HCT116 (cell line): ENCODE results near the gene ZSCAN2. TPM values are rescaled to one million over a fixed set of nuclear protein-coding genes. Genes with fewer than 3 reads are reported as not detected.

Source experiments
- ATAC-seq: fragments of 200-7000 bp; cut with Tn5 transposase; 2 replicates; pipeline ENCODE4 v1.9.1; 2020; ENCODE audit warnings: mild to moderate bottlenecking, moderate library complexity
- BruUV-seq: library from RNA; stranded (reverse); fragments of 400-500 nt; replicated peaks from 2 replicates; lab custom pipeline; 2021; lab: Mats Ljungman, UMichigan
- CTCF ChIA-PET: fragments of 300-600 bp; sonication (Branson Sonifier 250); formaldehyde crosslinking; loops from one replicate; lab custom pipeline; 2021; ENCODE audit warnings: antibody characterized with exemption; lab: Charles Lee
- POLR2A ChIA-PET: fragments of 300-600, 350-600 bp; sonication (Branson Sonifier 250); formaldehyde crosslinking; loops from one replicate; lab custom pipeline; 2021; ENCODE audit warnings: antibody characterized with exemption; lab: Charles Lee
- RAD21 ChIA-PET, 2 experiments: fragments of 300-600 bp; sonication (Branson Sonifier 250); formaldehyde crosslinking; loops; one replicate each; lab custom pipeline; 2023; ENCODE audit warnings: low total read pairs in 2 of 2; ENCODE audit not compliant: uncharacterized antibody in 2 of 2, unreplicated experiment in 2 of 2, low non-redundant PET in 1 of 2; lab: Charles Lee
- DNase-seq: peaks from one replicate; pipeline ENCODE4 v3.0.0-alpha.2; 2010; ENCODE audit warnings: low read depth, low spot score
- H2AFZ ChIP-seq: fragments of 200-600 bp; shearing (Covaris generic), sonication (generic); 2 replicates; pipeline ENCODE4 v1.6.1; 2017; ENCODE audit warnings: low read depth, mixed run types, mixed read lengths, antibody characterized with exemption, low read length; ENCODE audit not compliant: poor library complexity, severe bottlenecking
- H3K27ac ChIP-seq: 2 replicates; pipeline ENCODE4 v1.5.1; 2012; ENCODE audit warnings: low read depth, low read length
- H3K27me3 ChIP-seq: fragments of 200-600 bp; sonication (generic); 2 replicates; pipeline ENCODE4 v1.6.1; 2016; ENCODE audit warnings: mixed run types, low read length, mixed read lengths; ENCODE audit not compliant: insufficient read depth
- H3K36me3 ChIP-seq, 2 experiments: fragments of 200-500 bp in 1 of 2; fragments of 200-600 bp in 1 of 2; sonication (Bioruptor generic) in 1 of 2; sonication (generic) in 1 of 2; 2 replicates each; pipeline versions ENCODE4 v1.5.1 to v1.6.1; 2014 to 2016; ENCODE audit warnings: low read length in 2 of 2, inconsistent platforms in 1 of 2, mixed read lengths in 1 of 2, mixed run types in 1 of 2; ENCODE audit not compliant: insufficient read depth in 2 of 2, control insufficient read depth in 1 of 2
- H3K4me1 ChIP-seq, 2 experiments: fragments of 200-600 bp in 1 of 2; sonication (generic) in 1 of 2; 2 replicates each; pipeline versions ENCODE4 v1.5.1 to v1.6.1; 2012 to 2017; ENCODE audit warnings: low read length in 2 of 2, inconsistent platforms in 1 of 2, mild to moderate bottlenecking in 1 of 2, mixed read lengths in 1 of 2, mixed run types in 1 of 2, moderate library complexity in 1 of 2; ENCODE audit not compliant: insufficient read depth in 2 of 2, control insufficient read depth in 1 of 2
- H3K4me2 ChIP-seq: fragments of 200-600 bp; sonication (generic); 2 replicates; pipeline ENCODE4 v1.6.1; 2017; ENCODE audit warnings: mixed run types, low read length, mixed read lengths
- H3K4me3 ChIP-seq, 2 experiments: fragments of 200-600 bp in 1 of 2; sonication (generic) in 1 of 2; replicated peaks in 1 of 2; 2 replicates each; pipeline ENCODE4 v1.5.1; 2011 to 2016; ENCODE audit warnings: low read length in 2 of 2, control low read depth in 1 of 2, low read depth in 1 of 2, mild to moderate bottlenecking in 1 of 2, mixed read lengths in 1 of 2, mixed run types in 1 of 2
- H3K79me2 ChIP-seq: fragments of 200-600 bp; sonication (generic); 2 replicates; pipeline ENCODE4 v1.6.1; 2017; ENCODE audit warnings: mild to moderate bottlenecking, mixed run types, low read length, moderate library complexity, mixed read lengths; ENCODE audit not compliant: insufficient read depth
- H3K9ac ChIP-seq: fragments of 200-600 bp; sonication (generic); 2 replicates; pipeline ENCODE4 v1.6.1; 2016; ENCODE audit warnings: low read length, mixed read lengths
- H3K9me2 ChIP-seq: fragments of 200-600 bp; sonication (generic), shearing (Covaris generic); 2 replicates; pipeline ENCODE4 v1.6.1; 2017; ENCODE audit warnings: mixed run types, mild to moderate bottlenecking, moderate library complexity; ENCODE audit not compliant: insufficient read depth
- H3K9me3 ChIP-seq, 2 experiments: fragments of 200-500 bp in 1 of 2; fragments of 200-600 bp in 1 of 2; sonication (Bioruptor generic) in 1 of 2; sonication (generic) in 1 of 2; 2 replicates each; pipeline ENCODE4 v1.6.1; 2014 to 2017; ENCODE audit warnings: low read length in 2 of 2, mixed read lengths in 2 of 2, inconsistent platforms in 1 of 2, low read depth in 1 of 2, mild to moderate bottlenecking in 1 of 2, mixed run types in 1 of 2, moderate library complexity in 1 of 2; ENCODE audit not compliant: control insufficient read depth in 1 of 2, insufficient read depth in 1 of 2
- H4K20me1 ChIP-seq: fragments of 200-600 bp; sonication (generic), shearing (Covaris generic); 2 replicates; pipeline ENCODE4 v1.6.1; 2017; ENCODE audit warnings: mixed run types, mild to moderate bottlenecking, moderate library complexity; ENCODE audit not compliant: insufficient read depth
- CEBPB ChIP-seq: IDR thresholded peaks from 2 replicates; pipeline ENCODE4 v1.6.1; 2012; ENCODE audit warnings: low read depth
- EGR1 ChIP-seq: IDR thresholded peaks from 2 replicates; pipeline ENCODE4 v1.6.1; 2012; ENCODE audit warnings: low read depth
- EZH2 ChIP-seq: fragments of 200-600 bp; sonication (generic); IDR thresholded peaks from 2 replicates; pipeline ENCODE4 v1.6.1; 2017; ENCODE audit warnings: antibody characterized with exemption, mixed run types
- FOSL1 ChIP-seq: IDR thresholded peaks from 2 replicates; pipeline ENCODE4 v1.6.1; 2012; ENCODE audit warnings: low read depth
- JUND ChIP-seq: IDR thresholded peaks from 2 replicates; pipeline ENCODE4 v1.6.1; 2012
- POLR2A ChIP-seq: IDR thresholded peaks from 2 replicates; pipeline ENCODE4 v1.7.0; 2011; ENCODE audit warnings: borderline replicate concordance; ENCODE audit not compliant: insufficient read depth, insufficient read length; ENCODE audit errors: extremely low read depth
- POLR2AphosphoS5 ChIP-seq: IDR thresholded peaks from 2 replicates; pipeline ENCODE4 v1.6.1; 2011; ENCODE audit warnings: mild to moderate bottlenecking, low read depth, low read length, moderate library complexity
- SIN3A ChIP-seq: IDR thresholded peaks from 2 replicates; pipeline ENCODE4 v1.6.1; 2012; ENCODE audit warnings: low read depth
- SP1 ChIP-seq: IDR thresholded peaks from 2 replicates; pipeline ENCODE4 v1.6.1; 2012; ENCODE audit warnings: low read depth
- SRF ChIP-seq: IDR thresholded peaks from 2 replicates; pipeline ENCODE4 v1.6.1; 2012; ENCODE audit warnings: low read depth
- TCF7L2 ChIP-seq: IDR thresholded peaks from 2 replicates; pipeline ENCODE4 v1.7.0; 2011; ENCODE audit warnings: borderline replicate concordance, inconsistent platforms; ENCODE audit not compliant: insufficient read depth, insufficient read length; ENCODE audit errors: extremely low read depth
- ZFX ChIP-seq: fragments of 450-650 bp; IDR thresholded peaks from 2 replicates; pipeline ENCODE4 v1.6.1; 2017
- ZNF274 ChIP-seq: fragments of 200-500 bp; sonication (Bioruptor generic); IDR thresholded peaks from 2 replicates; pipeline ENCODE4 v1.6.1; 2014; ENCODE audit warnings: mild to moderate bottlenecking, low read depth, low read length, inconsistent platforms
- intact Hi-C: fragments of 100-400 bp; cut with micrococcal nuclease; formaldehyde crosslinking; loops from 2 replicates; pipeline ENCODE4 v1.10.0; 2022
- total RNA-seq: library from RNA; stranded (reverse); gene quantifications from one replicate; pipeline ENCODE4 v1.2.1, GENCODE V29; 2021; ENCODE audit not compliant: unreplicated experiment
- TF ChIP-seq, protein P1 (sequence below), 3 experiments: fragments of 200-600 bp in 1 of 3; sonication (generic) in 1 of 3; IDR thresholded peaks in 2 of 3; conservative IDR thresholded peaks in 1 of 3; 2 replicates each; pipeline ENCODE4 v1.5.1; 2012 to 2017; ENCODE audit warnings: low read depth in 2 of 3, low read length in 2 of 3, antibody characterized with exemption in 1 of 3, borderline replicate concordance in 1 of 3, control low read depth in 1 of 3, mild to moderate bottlenecking in 1 of 3, mixed read lengths in 1 of 3, mixed run types in 1 of 3, moderate library complexity in 1 of 3; ENCODE audit not compliant: insufficient read depth in 1 of 3
- TF ChIP-seq, protein P2 (sequence below): IDR thresholded peaks from 2 replicates; pipeline ENCODE4 v1.6.1; 2012

The ZSCAN2 gene
- total RNA-seq, 1 experiment from 2014 or later = 15.5 TPM

DNA sequence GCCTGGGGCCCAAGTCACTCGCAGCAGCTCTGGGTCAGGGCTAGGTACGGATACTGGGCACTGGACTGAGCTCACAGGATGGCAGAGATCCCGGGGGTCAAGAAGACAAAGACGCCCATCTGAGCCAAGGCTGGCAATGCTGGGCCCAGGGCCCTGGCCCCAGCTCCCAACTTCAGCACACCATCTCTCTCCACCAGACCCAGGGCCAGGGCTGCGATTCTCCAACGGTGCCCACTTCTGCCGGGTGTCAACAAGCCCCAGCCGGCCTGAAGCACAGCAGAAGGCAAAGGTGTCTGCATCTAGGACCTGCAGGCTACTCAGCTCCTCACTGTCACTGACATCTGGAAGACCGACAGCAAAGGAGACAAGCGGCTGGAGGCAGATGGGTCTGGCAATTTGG, 44.7 kb downstream of the ZSCAN2 start:
- no peaks in the 10 kb centered on the region for H4K20me1 ChIP-seq
- H3K4me2 ChIP-seq = no peak overlapping the region
- no peak for DNase-seq
- intact Hi-C loops = no loop called here
- H3K36me3 ChIP-seq = peaks cover 55 to 58% of the 10 kb centered on the region in 2 experiments
- ChIA-PET CTCF (no interaction called here), POLR2A (no interaction called here), RAD21 (no interaction called here)
- no peak overlapping the region for H3K9ac ChIP-seq
- H3K9me3 ChIP-seq = no peaks in the 10 kb centered on the region
- H3K27ac ChIP-seq = no peak overlapping the region
- H3K4me3 ChIP-seq = no peak overlapping the region
- no peaks in the 10 kb centered on the region for H3K27me3 ChIP-seq
- no peaks in the 10 kb centered on the region for H3K9me2 ChIP-seq
- H2AFZ ChIP-seq = no peak overlapping the region
- H3K79me2 ChIP-seq = peaks cover 11% of the 10 kb centered on the region; the same call in 1 of the 2 replicates
- no peak for TF ChIP-seq JUND
- no peak for TF ChIP-seq TCF7L2
- no peak for TF ChIP-seq FOSL1
- no peak for TF ChIP-seq ZNF274
- no peak for TF ChIP-seq EZH2
- no peak for TF ChIP-seq CEBPB
- TF ChIP-seq POLR2A = no peak
- no peak for TF ChIP-seq EGR1
- TF ChIP-seq, protein P1, sequence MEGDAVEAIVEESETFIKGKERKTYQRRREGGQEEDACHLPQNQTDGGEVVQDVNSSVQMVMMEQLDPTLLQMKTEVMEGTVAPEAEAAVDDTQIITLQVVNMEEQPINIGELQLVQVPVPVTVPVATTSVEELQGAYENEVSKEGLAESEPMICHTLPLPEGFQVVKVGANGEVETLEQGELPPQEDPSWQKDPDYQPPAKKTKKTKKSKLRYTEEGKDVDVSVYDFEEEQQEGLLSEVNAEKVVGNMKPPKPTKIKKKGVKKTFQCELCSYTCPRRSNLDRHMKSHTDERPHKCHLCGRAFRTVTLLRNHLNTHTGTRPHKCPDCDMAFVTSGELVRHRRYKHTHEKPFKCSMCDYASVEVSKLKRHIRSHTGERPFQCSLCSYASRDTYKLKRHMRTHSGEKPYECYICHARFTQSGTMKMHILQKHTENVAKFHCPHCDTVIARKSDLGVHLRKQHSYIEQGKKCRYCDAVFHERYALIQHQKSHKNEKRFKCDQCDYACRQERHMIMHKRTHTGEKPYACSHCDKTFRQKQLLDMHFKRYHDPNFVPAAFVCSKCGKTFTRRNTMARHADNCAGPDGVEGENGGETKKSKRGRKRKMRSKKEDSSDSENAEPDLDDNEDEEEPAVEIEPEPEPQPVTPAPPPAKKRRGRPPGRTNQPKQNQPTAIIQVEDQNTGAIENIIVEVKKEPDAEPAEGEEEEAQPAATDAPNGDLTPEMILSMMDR (IDR thresholded peaks at IDR 0.05 in 2 of 3, conservative IDR thresholded peaks at IDR 0.05 in 1 of 3; ENCODE audit: borderline replicate concordance in 1 of 3, insufficient read depth in 1 of 3, low read depth in 2 of 3, low read length in 2 of 3) = no peak
- TF ChIP-seq POLR2AphosphoS5 = no peak
- TF ChIP-seq, protein P2, sequence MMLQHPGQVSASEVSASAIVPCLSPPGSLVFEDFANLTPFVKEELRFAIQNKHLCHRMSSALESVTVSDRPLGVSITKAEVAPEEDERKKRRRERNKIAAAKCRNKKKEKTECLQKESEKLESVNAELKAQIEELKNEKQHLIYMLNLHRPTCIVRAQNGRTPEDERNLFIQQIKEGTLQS = no peak
- TF ChIP-seq SP1 = no peak
- TF ChIP-seq SIN3A = no peak
- no peak for TF ChIP-seq ZFX
- no peak for TF ChIP-seq SRF
- ATAC-seq = no peak
- no TSS peak for BruUV-seq
- H3K4me1 ChIP-seq = no peaks in the 10 kb centered on the region
